ENCODE measurements around the gene ELL. TPM values are rescaled to one million over a fixed set of nuclear protein-coding genes. Genes with fewer than 3 reads are reported as not detected.

Gene ELL
- total and polyA plus RNA-seq, 9 of the 15 experiments (the other 6 are each of a cell fraction or from before 2014, with no cell fraction given): 0.24 to 22.5 (median 4.1) TPM

- TF ChIP-seq CEBPZ (IDR thresholded peaks at IDR 0.05; ENCODE audit: borderline replicate concordance, low read depth, low read length): no peak
- no peak for TF ChIP-seq ZNF217 (CRISPR knock-in tag; IDR thresholded peaks at IDR 0.05)
- TF ChIP-seq RBFOX2 (IDR thresholded peaks at IDR 0.05; ENCODE audit: low read depth, low read length): no peak
- no peak for TF ChIP-seq ZFP1 (CRISPR knock-in tag; IDR thresholded peaks at IDR 0.05)
- TF ChIP-seq RBM39 (optimal IDR thresholded peaks at IDR 0.05; ENCODE audit: low read depth, low read length): no peak
- TF ChIP-seq CTCF (IDR thresholded peaks at IDR 0.05 in 2 of 3, conservative IDR thresholded peaks at IDR 0.05 in 1 of 3; ENCODE audit: insufficient read depth in 2 of 3, low read depth in 1 of 3, low read length in 3 of 3): peak in 1 of 3 experiments; percentile 26; a peak in 2 of 6 replicates
- TF ChIP-seq PYGO2 (tag; IDR thresholded peaks at IDR 0.05): no peak
- TF ChIP-seq HLTF (IDR thresholded peaks at IDR 0.05): no peak
- TF ChIP-seq ZBTB33 (CRISPR knock-in tag; IDR thresholded peaks at IDR 0.05): peak; percentile 58; the same call in 1 of the 2 replicates
- TF ChIP-seq SFPQ (IDR thresholded peaks at IDR 0.05; ENCODE audit: low read depth, low read length): no peak
- no peak for TF ChIP-seq KAT7 (CRISPR knock-in tag; IDR thresholded peaks at IDR 0.05; ENCODE audit: borderline replicate concordance)
Observed at GRCh38 chr19:18412610-18413239, 109.1 kb downstream of the ELL start (continued).
